ENCODE results near the gene GTSF1L. TPM values are rescaled to one million over a fixed set of nuclear protein-coding genes. Genes with fewer than 3 reads are reported as not detected.

The GTSF1L gene
- total and polyA plus RNA-seq, 9 of the 15 experiments (the other 6 are each of a cell fraction or from before 2014, with no cell fraction given), result not detected

DNA sequence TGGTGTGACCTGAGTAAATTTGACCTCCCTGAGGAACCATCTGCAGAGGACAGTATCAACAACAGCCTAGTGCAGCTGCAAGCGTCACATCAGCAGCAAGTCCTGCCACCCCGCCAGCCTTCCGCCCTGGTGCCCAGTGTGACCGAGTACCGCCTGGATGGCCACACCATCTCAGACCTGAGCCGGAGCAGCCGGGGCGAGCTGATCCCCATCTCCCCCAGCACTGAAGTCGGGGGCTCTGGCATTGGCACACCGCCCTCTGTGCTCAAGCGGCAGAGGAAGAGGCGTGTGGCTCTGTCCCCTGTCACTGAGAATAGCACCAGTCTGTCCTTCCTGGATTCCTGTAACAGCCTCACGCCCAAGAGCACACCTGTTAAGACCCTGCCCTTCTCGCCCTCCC is 24.3 kb downstream of the GTSF1L start:
- Histone ChIP-seq H3K36me3 (ENCODE audit: control insufficient read depth, insufficient read depth, low read length) (peaks cover 76% of the 10 kb centered on the region), H3K9me1 (ENCODE audit: control insufficient read depth, insufficient read depth, low read length) (no peaks in the 10 kb centered on the region), H3K4me2 (ENCODE audit: insufficient read depth, low read length) (no peak overlapping the region), H2AFZ (ENCODE audit: low read depth, low read length) (no peak overlapping the region), H3K4me1 (replicated peaks in 1 of 2; ENCODE audit: control insufficient read depth in 2 of 2, insufficient read depth in 2 of 2, low read length in 2 of 2) (no peaks in the 10 kb centered on the region), H3K4me3 (no peak overlapping the region), H3K9me3 (replicated peaks; ENCODE audit: control insufficient read depth, insufficient read depth, low read depth, low read length) (no peaks in the 10 kb centered on the region), H3K79me2 (ENCODE audit: control insufficient read depth, insufficient read depth, low read length) (no peaks in the 10 kb centered on the region; the same call in 2 of the 3 replicates), H3K27ac (ENCODE audit: extremely low read depth, low read depth, low read length) (no peak overlapping the region), H3K27me3 (ENCODE audit: control insufficient read depth in 2 of 2, insufficient read depth in 2 of 2, low read length in 2 of 2) (no peaks in the 10 kb centered on the region), H4K20me1 (replicated peaks; ENCODE audit: control insufficient read depth, insufficient read depth, low read length) (0 out of 2 replicates have a peak, but pooled peaks cover 5% of the 10 kb centered on the region), H3K9ac (ENCODE audit: insufficient read depth in 1 of 2, low read depth in 2 of 2, low read length in 2 of 2) (no peak overlapping the region)
- ATAC-seq (no peak), FAIRE-seq (no peak), DNase-seq (ENCODE audit: extremely low read depth in 1 of 4, low spot score in 3 of 4) (no peak)
- BruUV-seq (replicated peaks), result TSS peak; percentile 17
- 97% methylated on average over 11 of the region's 14 CpGs for WGBS (ENCODE audit: insufficient coverage, low coverage, missing lambda C conversion rate)
- in situ Hi-C loops (cut with MboI) (no loop called here), intact Hi-C loops (cut with micrococcal nuclease) (no loop called here)
- POLR2A ChIA-PET, result no interaction called here
- CTCF ChIA-PET (ENCODE audit: low intra/inter-chr PET ratio), result no interaction called here
- TF ChIP-seq SMARCC2 (IDR thresholded peaks at IDR 0.05; ENCODE audit: low read depth) (no peak), MXI1 (IDR thresholded peaks at IDR 0.05; ENCODE audit: low read depth, low read length) (no peak), TAF1 (IDR thresholded peaks at IDR 0.05; ENCODE audit: control insufficient read depth, extremely low read depth, insufficient read depth, low read length, severe bottlenecking) (no peak), ZNF695 (CRISPR knock-in tag; IDR thresholded peaks at IDR 0.05) (no peak), ZNF507 (tag; conservative IDR thresholded peaks at IDR 0.05) (no peak), STAT5A (IDR thresholded peaks at IDR 0.05; ENCODE audit: borderline replicate concordance, low read length) (no peak), ZKSCAN3 (CRISPR knock-in tag; IDR thresholded peaks at IDR 0.05) (no peak), MYNN (IDR thresholded peaks at IDR 0.05) (no peak), MYNN (CRISPR knock-in tag; IDR thresholded peaks at IDR 0.05) (no peak), SMARCB1 (IDR thresholded peaks at IDR 0.05; ENCODE audit: insufficient read length, low read depth) (no peak), IRF2 (CRISPR knock-in tag; IDR thresholded peaks at IDR 0.05) (no peak), FOXM1 (IDR thresholded peaks at IDR 0.05; ENCODE audit: low read depth) (no peak), FOXM1 (CRISPR knock-in tag; IDR thresholded peaks at IDR 0.05; ENCODE audit: low read depth) (no peak)
- TF ChIP-seq, protein P1, sequence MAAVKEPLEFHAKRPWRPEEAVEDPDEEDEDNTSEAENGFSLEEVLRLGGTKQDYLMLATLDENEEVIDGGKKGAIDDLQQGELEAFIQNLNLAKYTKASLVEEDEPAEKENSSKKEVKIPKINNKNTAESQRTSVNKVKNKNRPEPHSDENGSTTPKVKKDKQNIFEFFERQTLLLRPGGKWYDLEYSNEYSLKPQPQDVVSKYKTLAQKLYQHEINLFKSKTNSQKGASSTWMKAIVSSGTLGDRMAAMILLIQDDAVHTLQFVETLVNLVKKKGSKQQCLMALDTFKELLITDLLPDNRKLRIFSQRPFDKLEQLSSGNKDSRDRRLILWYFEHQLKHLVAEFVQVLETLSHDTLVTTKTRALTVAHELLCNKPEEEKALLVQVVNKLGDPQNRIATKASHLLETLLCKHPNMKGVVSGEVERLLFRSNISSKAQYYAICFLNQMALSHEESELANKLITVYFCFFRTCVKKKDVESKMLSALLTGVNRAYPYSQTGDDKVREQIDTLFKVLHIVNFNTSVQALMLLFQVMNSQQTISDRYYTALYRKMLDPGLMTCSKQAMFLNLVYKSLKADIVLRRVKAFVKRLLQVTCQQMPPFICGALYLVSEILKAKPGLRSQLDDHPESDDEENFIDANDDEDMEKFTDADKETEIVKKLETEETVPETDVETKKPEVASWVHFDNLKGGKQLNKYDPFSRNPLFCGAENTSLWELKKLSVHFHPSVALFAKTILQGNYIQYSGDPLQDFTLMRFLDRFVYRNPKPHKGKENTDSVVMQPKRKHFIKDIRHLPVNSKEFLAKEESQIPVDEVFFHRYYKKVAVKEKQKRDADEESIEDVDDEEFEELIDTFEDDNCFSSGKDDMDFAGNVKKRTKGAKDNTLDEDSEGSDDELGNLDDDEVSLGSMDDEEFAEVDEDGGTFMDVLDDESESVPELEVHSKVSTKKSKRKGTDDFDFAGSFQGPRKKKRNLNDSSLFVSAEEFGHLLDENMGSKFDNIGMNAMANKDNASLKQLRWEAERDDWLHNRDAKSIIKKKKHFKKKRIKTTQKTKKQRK (IDR thresholded peaks at IDR 0.05; ENCODE audit: borderline replicate concordance, low read depth, low read length), result no peak
- TF ChIP-seq, protein P2, sequence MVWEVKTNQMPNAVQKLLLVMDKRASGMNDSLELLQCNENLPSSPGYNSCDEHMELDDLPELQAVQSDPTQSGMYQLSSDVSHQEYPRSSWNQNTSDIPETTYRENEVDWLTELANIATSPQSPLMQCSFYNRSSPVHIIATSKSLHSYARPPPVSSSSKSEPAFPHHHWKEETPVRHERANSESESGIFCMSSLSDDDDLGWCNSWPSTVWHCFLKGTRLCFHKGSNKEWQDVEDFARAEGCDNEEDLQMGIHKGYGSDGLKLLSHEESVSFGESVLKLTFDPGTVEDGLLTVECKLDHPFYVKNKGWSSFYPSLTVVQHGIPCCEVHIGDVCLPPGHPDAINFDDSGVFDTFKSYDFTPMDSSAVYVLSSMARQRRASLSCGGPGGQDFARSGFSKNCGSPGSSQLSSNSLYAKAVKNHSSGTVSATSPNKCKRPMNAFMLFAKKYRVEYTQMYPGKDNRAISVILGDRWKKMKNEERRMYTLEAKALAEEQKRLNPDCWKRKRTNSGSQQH (CRISPR knock-in tag; IDR thresholded peaks at IDR 0.05), result no peak
- TF ChIP-seq, protein P3, sequence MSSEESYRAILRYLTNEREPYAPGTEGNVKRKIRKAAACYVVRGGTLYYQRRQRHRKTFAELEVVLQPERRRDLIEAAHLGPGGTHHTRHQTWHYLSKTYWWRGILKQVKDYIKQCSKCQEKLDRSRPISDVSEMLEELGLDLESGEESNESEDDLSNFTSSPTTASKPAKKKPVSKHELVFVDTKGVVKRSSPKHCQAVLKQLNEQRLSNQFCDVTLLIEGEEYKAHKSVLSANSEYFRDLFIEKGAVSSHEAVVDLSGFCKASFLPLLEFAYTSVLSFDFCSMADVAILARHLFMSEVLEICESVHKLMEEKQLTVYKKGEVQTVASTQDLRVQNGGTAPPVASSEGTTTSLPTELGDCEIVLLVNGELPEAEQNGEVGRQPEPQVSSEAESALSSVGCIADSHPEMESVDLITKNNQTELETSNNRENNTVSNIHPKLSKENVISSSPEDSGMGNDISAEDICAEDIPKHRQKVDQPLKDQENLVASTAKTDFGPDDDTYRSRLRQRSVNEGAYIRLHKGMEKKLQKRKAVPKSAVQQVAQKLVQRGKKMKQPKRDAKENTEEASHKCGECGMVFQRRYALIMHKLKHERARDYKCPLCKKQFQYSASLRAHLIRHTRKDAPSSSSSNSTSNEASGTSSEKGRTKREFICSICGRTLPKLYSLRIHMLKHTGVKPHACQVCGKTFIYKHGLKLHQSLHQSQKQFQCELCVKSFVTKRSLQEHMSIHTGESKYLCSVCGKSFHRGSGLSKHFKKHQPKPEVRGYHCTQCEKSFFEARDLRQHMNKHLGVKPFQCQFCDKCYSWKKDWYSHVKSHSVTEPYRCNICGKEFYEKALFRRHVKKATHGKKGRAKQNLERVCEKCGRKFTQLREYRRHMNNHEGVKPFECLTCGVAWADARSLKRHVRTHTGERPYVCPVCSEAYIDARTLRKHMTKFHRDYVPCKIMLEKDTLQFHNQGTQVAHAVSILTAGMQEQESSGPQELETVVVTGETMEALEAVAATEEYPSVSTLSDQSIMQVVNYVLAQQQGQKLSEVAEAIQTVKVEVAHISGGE (CRISPR knock-in tag; IDR thresholded peaks at IDR 0.05), result no peak
